ENCODE measurements around the gene HNF1A. TPM values are rescaled to one million over a fixed set of nuclear protein-coding genes. Genes with fewer than 3 reads are reported as not detected.
A peak's percentile ranks its signal among the peaks of the same experiment; 100 is the strongest.

The HNF1A gene
- polyA plus RNA-seq, 3 donors = 0.03 TPM; not detected in 2

DNA sequence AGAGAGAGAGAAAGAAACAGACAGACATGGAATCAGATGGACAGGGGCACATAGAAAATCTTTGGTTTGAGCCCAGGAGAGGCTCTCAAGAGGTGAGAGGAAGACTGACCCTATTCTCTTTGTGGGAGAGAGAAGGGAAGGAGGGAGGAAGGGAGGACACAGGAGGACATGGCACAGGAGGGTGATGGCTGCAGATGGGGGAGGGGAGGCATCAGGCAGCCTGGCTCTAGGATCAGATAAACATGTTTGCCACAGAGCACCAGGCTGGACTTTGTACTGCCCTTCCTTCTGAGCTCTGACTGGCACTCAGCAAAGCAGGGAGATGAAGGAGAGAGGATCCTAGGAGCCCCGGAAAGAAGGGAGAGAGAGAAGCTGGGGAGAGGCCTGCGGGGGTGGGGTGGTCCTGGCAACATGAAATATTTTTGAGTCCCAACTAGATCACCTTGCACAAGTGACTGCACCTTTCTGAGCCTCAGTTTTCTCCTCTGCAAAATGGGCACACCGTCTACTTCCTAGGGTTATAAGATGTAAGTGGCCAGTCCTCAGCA, 6.1 kb downstream of the HNF1A start:
- Histone ChIP-seq H3K27ac (ENCODE audit: low read depth in 1 of 2, low read length in 2 of 2) (no peak overlapping the region), H3K9ac (ENCODE audit: insufficient read depth, low read length, poor library complexity, severe bottlenecking) (no peak overlapping the region), H3K36me3 (replicated peaks in 1 of 2; ENCODE audit: control insufficient read depth in 1 of 2, insufficient read depth in 2 of 2, low read length in 2 of 2) (no peaks in the 10 kb centered on the region), H3K79me2 (ENCODE audit: insufficient read depth, low read length) (no peaks in the 10 kb centered on the region), H3K9me3 (replicated peaks in 1 of 2; ENCODE audit: control insufficient read depth in 1 of 2, insufficient read depth in 1 of 2, low read length in 2 of 2) (no peaks in the 10 kb centered on the region), H3K27me3 (ENCODE audit: control insufficient read depth in 2 of 2, insufficient read depth in 2 of 2, low read length in 2 of 2) (no peaks in the 10 kb centered on the region), H3K4me1 (ENCODE audit: control insufficient read depth in 1 of 2, insufficient read depth in 2 of 2, low read length in 2 of 2) (no peaks in the 10 kb centered on the region), H4K20me1 (ENCODE audit: insufficient read depth, low read length) (no peaks in the 10 kb centered on the region), H3K4me3 (replicated peaks in 1 of 3; ENCODE audit: low read depth in 2 of 3, low read length in 3 of 3) (no peak overlapping the region), H3K4me2 (replicated peaks; ENCODE audit: extremely low read depth, low read length, poor library complexity, severe bottlenecking) (no peak overlapping the region), H2AFZ (ENCODE audit: insufficient read depth, low read depth, low read length, poor library complexity, severe bottlenecking) (no peak overlapping the region)
- Mint-ChIP-seq H3K27ac (peak overlapping the region in 1 of 7 donors; percentile 79), H3K27me3 (ENCODE audit: low read depth in 3 of 3) (peaks cover 0 to 5% (median 1%) of the 10 kb centered on the region in 3 donors), H3K4me3 (no peak overlapping the region), H3K9me3 (no peaks in the 10 kb centered on the region), H3K4me1 (no peaks in the 10 kb centered on the region), H3K36me3 (no peaks in the 10 kb centered on the region)
- intact Hi-C loops (cut with micrococcal nuclease) = no loop called here
- WGBS (ENCODE audit: insufficient coverage) = no CpG with 5 or more reads among the region's 3 CpGs
- no peak for DNase-seq
- TF ChIP-seq, protein P1, sequence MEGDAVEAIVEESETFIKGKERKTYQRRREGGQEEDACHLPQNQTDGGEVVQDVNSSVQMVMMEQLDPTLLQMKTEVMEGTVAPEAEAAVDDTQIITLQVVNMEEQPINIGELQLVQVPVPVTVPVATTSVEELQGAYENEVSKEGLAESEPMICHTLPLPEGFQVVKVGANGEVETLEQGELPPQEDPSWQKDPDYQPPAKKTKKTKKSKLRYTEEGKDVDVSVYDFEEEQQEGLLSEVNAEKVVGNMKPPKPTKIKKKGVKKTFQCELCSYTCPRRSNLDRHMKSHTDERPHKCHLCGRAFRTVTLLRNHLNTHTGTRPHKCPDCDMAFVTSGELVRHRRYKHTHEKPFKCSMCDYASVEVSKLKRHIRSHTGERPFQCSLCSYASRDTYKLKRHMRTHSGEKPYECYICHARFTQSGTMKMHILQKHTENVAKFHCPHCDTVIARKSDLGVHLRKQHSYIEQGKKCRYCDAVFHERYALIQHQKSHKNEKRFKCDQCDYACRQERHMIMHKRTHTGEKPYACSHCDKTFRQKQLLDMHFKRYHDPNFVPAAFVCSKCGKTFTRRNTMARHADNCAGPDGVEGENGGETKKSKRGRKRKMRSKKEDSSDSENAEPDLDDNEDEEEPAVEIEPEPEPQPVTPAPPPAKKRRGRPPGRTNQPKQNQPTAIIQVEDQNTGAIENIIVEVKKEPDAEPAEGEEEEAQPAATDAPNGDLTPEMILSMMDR (IDR thresholded peaks at IDR 0.05) = no peak

DNA sequence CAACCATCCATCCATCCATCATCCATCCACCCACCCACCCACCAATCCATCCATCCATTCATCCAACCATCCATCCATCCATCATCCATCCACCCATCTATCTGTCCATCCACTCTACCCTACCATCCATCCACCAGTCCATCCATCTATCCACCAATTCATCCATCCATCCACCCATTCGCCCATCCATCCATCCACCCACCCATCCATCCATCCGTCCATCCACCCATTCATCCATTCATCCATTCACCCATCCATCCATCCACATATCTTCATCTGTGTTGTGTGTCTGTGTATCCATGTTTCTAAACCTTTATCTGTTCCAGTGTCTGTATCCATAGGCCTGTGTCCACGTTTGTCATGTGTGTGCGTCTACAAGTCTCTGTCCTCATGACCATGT, 9.9 kb downstream of the HNF1A start:
- peak overlapping the region in 1 of 7 donors; percentile 1 for H3K27ac Mint-ChIP-seq
- intact Hi-C loops (cut with micrococcal nuclease) = no loop called here
- WGBS (ENCODE audit: insufficient coverage) = 100% methylated on average over 4 of the region's 4 CpGs
- H3K36me3 Mint-ChIP-seq = no peaks in the 10 kb centered on the region
- H3K9me3 Mint-ChIP-seq = no peaks in the 10 kb centered on the region
- H4K20me1 ChIP-seq (ENCODE audit: insufficient read depth, low read length) = no peaks in the 10 kb centered on the region
- no peaks in the 10 kb centered on the region for H3K36me3 ChIP-seq (replicated peaks in 1 of 2; ENCODE audit: control insufficient read depth in 1 of 2, insufficient read depth in 2 of 2, low read length in 2 of 2)
- H3K4me1 ChIP-seq (ENCODE audit: control insufficient read depth in 1 of 2, insufficient read depth in 2 of 2, low read length in 2 of 2) = no peaks in the 10 kb centered on the region
- H3K27ac ChIP-seq (ENCODE audit: low read depth in 1 of 2, low read length in 2 of 2) = no peak overlapping the region
- no peaks in the 10 kb centered on the region for H3K79me2 ChIP-seq (ENCODE audit: insufficient read depth, low read length)
- no peaks in the 10 kb centered on the region for H3K9me3 ChIP-seq (replicated peaks in 1 of 2; ENCODE audit: control insufficient read depth in 1 of 2, insufficient read depth in 1 of 2, low read length in 2 of 2)
- no peak overlapping the region for H3K4me3 ChIP-seq (replicated peaks in 1 of 3; ENCODE audit: low read depth in 2 of 3, low read length in 3 of 3)
- H3K4me2 ChIP-seq (replicated peaks; ENCODE audit: extremely low read depth, low read length, poor library complexity, severe bottlenecking) = no peak overlapping the region
- H3K27me3 Mint-ChIP-seq (ENCODE audit: low read depth in 3 of 3) = peaks cover 0 to 5% (median 1%) of the 10 kb centered on the region in 3 donors
- H3K27me3 ChIP-seq (ENCODE audit: control insufficient read depth in 2 of 2, insufficient read depth in 2 of 2, low read length in 2 of 2) = no peaks in the 10 kb centered on the region
- DNase-seq = no peak
- no peak overlapping the region for H3K9ac ChIP-seq (ENCODE audit: insufficient read depth, low read length, poor library complexity, severe bottlenecking)
- H3K4me3 Mint-ChIP-seq = no peak overlapping the region
- H3K4me1 Mint-ChIP-seq = no peaks in the 10 kb centered on the region
- TF ChIP-seq, protein P1 (IDR thresholded peaks at IDR 0.05) = no peak
- no peak overlapping the region for H2AFZ ChIP-seq (ENCODE audit: insufficient read depth, low read depth, low read length, poor library complexity, severe bottlenecking)

Data from CD14-positive monocyte (primary cell).